Suprapubic skin (tissue), 4 donors: ENCODE data around the gene MYO15B.

Experiments
- CTCF ChIP-seq, 2 donors: fragments of 200-600 bp in 1 of 2; fragments of 450-650 bp in 1 of 2; sonication (generic) in 1 of 2; IDR thresholded peaks; one replicate each; pipeline ENCODE4 v1.5.1; 2016 to 2019; ENCODE audit warnings: antibody characterized with exemption in 2 of 2, mild to moderate bottlenecking in 1 of 2, moderate library complexity in 1 of 2
- EP300 ChIP-seq: sonication (generic); formaldehyde crosslinking; IDR thresholded peaks from one replicate; pipeline ENCODE4 v1.6.1; 2017; ENCODE audit warnings: antibody characterized with exemption
- POLR2A ChIP-seq, 2 donors: fragments of 450-650 bp; IDR thresholded peaks; one replicate each; pipeline ENCODE4 v1.6.1; 2017; ENCODE audit warnings: antibody characterized with exemption in 2 of 2, mild to moderate bottlenecking in 2 of 2, moderate library complexity in 2 of 2
- POLR2AphosphoS5 ChIP-seq, 3 donors: sonication (generic); formaldehyde crosslinking; IDR thresholded peaks; one replicate each; pipeline ENCODE4 v1.6.1; 2017; ENCODE audit warnings: antibody characterized with exemption in 3 of 3

- TF ChIP-seq CTCF (IDR thresholded peaks at IDR 0.05) (no peak), POLR2A (IDR thresholded peaks at IDR 0.05) (no peak), EP300 (no peak), POLR2AphosphoS5 (IDR thresholded peaks at IDR 0.05) (no peak)
Measured at GRCh38 chr17:75614006-75614405, 26.4 kb downstream of the MYO15B start.
